HEK293 (cell line): ENCODE measurements around the gene GDPD3.

Experiments
- GLIS2 ChIP-seq: fragments of 450-650 bp; formaldehyde crosslinking; IDR thresholded peaks from 2 replicates; pipeline ENCODE4 v1.5.1; 2016; ENCODE audit warnings: missing biosample characterization, missing genetic modification characterization
- KLF9 ChIP-seq: fragments of 450-650 bp; formaldehyde crosslinking; IDR thresholded peaks from 2 replicates; pipeline ENCODE4 v1.5.1; 2016; ENCODE audit warnings: missing biosample characterization, missing genetic modification characterization, low read depth
- MYNN ChIP-seq: fragments of 450-650 bp; formaldehyde crosslinking; IDR thresholded peaks from 2 replicates; pipeline ENCODE4 v1.5.1; 2016; ENCODE audit warnings: missing biosample characterization, missing genetic modification characterization, borderline replicate concordance
- SCRT1 ChIP-seq: fragments of 450-650 bp; formaldehyde crosslinking; IDR thresholded peaks from 2 replicates; pipeline ENCODE4 v1.5.1; 2016; ENCODE audit warnings: missing biosample characterization, missing genetic modification characterization, borderline replicate concordance
- SP7 ChIP-seq: fragments of 450-650 bp; formaldehyde crosslinking; IDR thresholded peaks from 2 replicates; pipeline ENCODE4 v1.5.1; 2016; ENCODE audit warnings: missing biosample characterization, missing genetic modification characterization
- TCF7L2 ChIP-seq: IDR thresholded peaks from 2 replicates; pipeline ENCODE4 v1.6.1; 2011; ENCODE audit warnings: low read depth, mild to moderate bottlenecking, inconsistent platforms, low read length, moderate library complexity, borderline replicate concordance
- YY1 ChIP-seq: fragments of 450-650 bp; formaldehyde crosslinking; IDR thresholded peaks from 2 replicates; pipeline ENCODE4 v1.5.1; 2018; ENCODE audit warnings: missing biosample characterization, missing genetic modification characterization
- ZBTB1 ChIP-seq: fragments of 450-650 bp; formaldehyde crosslinking; IDR thresholded peaks from 2 replicates; pipeline ENCODE4 v1.5.1; 2016; ENCODE audit warnings: missing biosample characterization, missing genetic modification characterization
- ZBTB8A ChIP-seq: fragments of 450-650 bp; formaldehyde crosslinking; IDR thresholded peaks from 2 replicates; pipeline ENCODE4 v1.5.1; 2016; ENCODE audit warnings: missing biosample characterization, missing genetic modification characterization
- ZEB2 ChIP-seq: fragments of 450-650 bp; formaldehyde crosslinking; IDR thresholded peaks from 2 replicates; pipeline ENCODE4 v1.5.1; 2016; ENCODE audit warnings: missing biosample characterization, missing genetic modification characterization
- ZFP69B ChIP-seq: fragments of 450-650 bp; formaldehyde crosslinking; IDR thresholded peaks from 2 replicates; pipeline ENCODE4 v1.5.1; 2016; ENCODE audit warnings: missing biosample characterization, missing genetic modification characterization
- ZNF114 ChIP-seq: fragments of 450-650 bp; formaldehyde crosslinking; IDR thresholded peaks from 2 replicates; pipeline ENCODE4 v1.5.0; 2017; ENCODE audit warnings: missing biosample characterization, missing genetic modification characterization
- ZNF274 ChIP-seq, 2 experiments: fragments of 200-500 bp in 1 of 2; fragments of 450-650 bp in 1 of 2; sonication (Bioruptor generic) in 1 of 2; formaldehyde crosslinking in 1 of 2; IDR thresholded peaks; 2 replicates each; pipeline versions ENCODE4 v1.5.1 to v1.6.1; 2014 to 2016; ENCODE audit warnings: borderline replicate concordance in 1 of 2, inconsistent platforms in 1 of 2, low read length in 1 of 2, missing biosample characterization in 1 of 2, missing genetic modification characterization in 1 of 2
- ZNF394 ChIP-seq: fragments of 450-650 bp; formaldehyde crosslinking; IDR thresholded peaks from 2 replicates; pipeline ENCODE4 v1.5.1; 2016; ENCODE audit warnings: missing biosample characterization, missing genetic modification characterization, mild to moderate bottlenecking, moderate library complexity, borderline replicate concordance
- ZNF416 ChIP-seq: fragments of 450-650 bp; formaldehyde crosslinking; IDR thresholded peaks from 2 replicates; pipeline ENCODE4 v1.5.1; 2016; ENCODE audit warnings: missing biosample characterization, missing genetic modification characterization
- ZNF600 ChIP-seq: fragments of 450-650 bp; formaldehyde crosslinking; IDR thresholded peaks from 2 replicates; pipeline ENCODE4 v1.5.1; 2016; ENCODE audit warnings: missing biosample characterization, missing genetic modification characterization
- ZNF610 ChIP-seq: fragments of 450-650 bp; formaldehyde crosslinking; IDR thresholded peaks from 2 replicates; pipeline ENCODE4 v1.5.1; 2016; ENCODE audit warnings: missing biosample characterization, missing genetic modification characterization, borderline replicate concordance
- ZNF623 ChIP-seq: fragments of 450-650 bp; formaldehyde crosslinking; IDR thresholded peaks from 2 replicates; pipeline ENCODE4 v1.5.1; 2016; ENCODE audit warnings: missing biosample characterization, missing genetic modification characterization
- ZNF76 ChIP-seq: fragments of 450-650 bp; formaldehyde crosslinking; IDR thresholded peaks from 2 replicates; pipeline ENCODE4; 2016; ENCODE audit warnings: low read depth, missing biosample characterization, missing genetic modification characterization, borderline replicate concordance
- TF ChIP-seq, protein P1 (sequence below): fragments of 450-650 bp; formaldehyde crosslinking; IDR thresholded peaks from 2 replicates; pipeline ENCODE4 v1.5.1; 2016; ENCODE audit warnings: missing biosample characterization, missing genetic modification characterization, borderline replicate concordance
- TF ChIP-seq, protein P2 (sequence below): fragments of 450-650 bp; formaldehyde crosslinking; IDR thresholded peaks from 2 replicates; pipeline ENCODE4 v1.5.1; 2016; ENCODE audit warnings: missing biosample characterization, missing genetic modification characterization
- TF ChIP-seq, protein P3 (sequence below): fragments of 450-650 bp; formaldehyde crosslinking; IDR thresholded peaks from 2 replicates; pipeline ENCODE4 v1.5.1; 2016; ENCODE audit warnings: missing biosample characterization, missing genetic modification characterization
- TF ChIP-seq, protein P4 (sequence below): fragments of 450-650 bp; formaldehyde crosslinking; IDR thresholded peaks from 2 replicates; pipeline ENCODE4 v1.5.1; 2016; ENCODE audit warnings: missing biosample characterization, missing genetic modification characterization
- TF ChIP-seq, protein P5 (sequence below): fragments of 450-650 bp; IDR thresholded peaks from 2 replicates; pipeline ENCODE4 v1.5.1; 2018; ENCODE audit warnings: missing biosample characterization, mild to moderate bottlenecking, missing genetic modification characterization
- TF ChIP-seq, protein P6 (sequence below): sonication (generic); formaldehyde crosslinking; IDR thresholded peaks from 2 replicates; pipeline ENCODE4 v1.8.1; 2022; ENCODE audit warnings: mild to moderate bottlenecking, moderate library complexity, missing genetic modification reagents

GDPD3 gene

DNA sequence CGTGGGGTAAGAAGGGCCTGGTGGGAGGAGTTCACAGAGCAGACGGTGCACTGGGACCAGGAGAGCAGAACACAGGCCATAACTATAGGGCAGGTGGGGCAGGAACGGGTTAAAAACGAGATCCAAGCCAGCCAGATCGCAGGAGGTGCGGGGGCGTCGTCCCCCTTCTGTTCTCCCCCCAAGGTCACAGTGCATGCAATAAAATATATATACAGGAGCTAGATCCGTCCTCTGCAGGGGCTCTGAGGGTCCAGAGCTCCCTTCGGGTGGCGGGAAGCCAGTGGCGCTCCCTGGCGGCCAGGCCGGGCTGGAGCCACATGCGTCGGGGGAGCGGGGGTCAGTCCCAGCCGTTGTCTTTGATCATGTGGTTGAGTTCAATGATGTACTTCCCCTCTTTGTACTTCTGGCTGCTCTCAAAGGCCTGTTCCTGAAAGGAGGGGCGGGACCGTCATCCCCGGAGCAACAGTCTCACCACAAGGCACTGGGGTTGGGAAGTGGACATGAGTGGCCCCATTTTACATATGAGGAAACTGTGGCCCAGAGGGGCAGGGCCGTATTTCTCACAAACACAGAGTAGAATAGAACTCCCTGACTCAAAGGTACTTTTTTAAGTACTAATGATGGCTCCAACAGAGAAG lies 20.8 kb downstream of the GDPD3 start (continued):
- TF ChIP-seq SCRT1 (tag by site-specific recombination) = 0 out of 2 replicates have a peak, but pooled peaks have one; percentile 7
- TF ChIP-seq MYNN (tag by site-specific recombination) = no peak
- peak; percentile 73 for TF ChIP-seq ZNF600 (tag by site-specific recombination)
- TF ChIP-seq YY1 (tag by site-specific recombination) = peak; percentile 50
- 0 out of 2 replicates have a peak, but pooled peaks have one; percentile 77 for TF ChIP-seq ZEB2 (tag by site-specific recombination)
- no peak for TF ChIP-seq ZNF274 (IDR thresholded peaks at IDR 0.05; ENCODE audit: low read length)
- no peak for TF ChIP-seq ZNF274 (tag by site-specific recombination; IDR thresholded peaks at IDR 0.05; ENCODE audit: borderline replicate concordance)
- TF ChIP-seq SP7 (tag by site-specific recombination) = peak; percentile 73
- TF ChIP-seq, protein P1, sequence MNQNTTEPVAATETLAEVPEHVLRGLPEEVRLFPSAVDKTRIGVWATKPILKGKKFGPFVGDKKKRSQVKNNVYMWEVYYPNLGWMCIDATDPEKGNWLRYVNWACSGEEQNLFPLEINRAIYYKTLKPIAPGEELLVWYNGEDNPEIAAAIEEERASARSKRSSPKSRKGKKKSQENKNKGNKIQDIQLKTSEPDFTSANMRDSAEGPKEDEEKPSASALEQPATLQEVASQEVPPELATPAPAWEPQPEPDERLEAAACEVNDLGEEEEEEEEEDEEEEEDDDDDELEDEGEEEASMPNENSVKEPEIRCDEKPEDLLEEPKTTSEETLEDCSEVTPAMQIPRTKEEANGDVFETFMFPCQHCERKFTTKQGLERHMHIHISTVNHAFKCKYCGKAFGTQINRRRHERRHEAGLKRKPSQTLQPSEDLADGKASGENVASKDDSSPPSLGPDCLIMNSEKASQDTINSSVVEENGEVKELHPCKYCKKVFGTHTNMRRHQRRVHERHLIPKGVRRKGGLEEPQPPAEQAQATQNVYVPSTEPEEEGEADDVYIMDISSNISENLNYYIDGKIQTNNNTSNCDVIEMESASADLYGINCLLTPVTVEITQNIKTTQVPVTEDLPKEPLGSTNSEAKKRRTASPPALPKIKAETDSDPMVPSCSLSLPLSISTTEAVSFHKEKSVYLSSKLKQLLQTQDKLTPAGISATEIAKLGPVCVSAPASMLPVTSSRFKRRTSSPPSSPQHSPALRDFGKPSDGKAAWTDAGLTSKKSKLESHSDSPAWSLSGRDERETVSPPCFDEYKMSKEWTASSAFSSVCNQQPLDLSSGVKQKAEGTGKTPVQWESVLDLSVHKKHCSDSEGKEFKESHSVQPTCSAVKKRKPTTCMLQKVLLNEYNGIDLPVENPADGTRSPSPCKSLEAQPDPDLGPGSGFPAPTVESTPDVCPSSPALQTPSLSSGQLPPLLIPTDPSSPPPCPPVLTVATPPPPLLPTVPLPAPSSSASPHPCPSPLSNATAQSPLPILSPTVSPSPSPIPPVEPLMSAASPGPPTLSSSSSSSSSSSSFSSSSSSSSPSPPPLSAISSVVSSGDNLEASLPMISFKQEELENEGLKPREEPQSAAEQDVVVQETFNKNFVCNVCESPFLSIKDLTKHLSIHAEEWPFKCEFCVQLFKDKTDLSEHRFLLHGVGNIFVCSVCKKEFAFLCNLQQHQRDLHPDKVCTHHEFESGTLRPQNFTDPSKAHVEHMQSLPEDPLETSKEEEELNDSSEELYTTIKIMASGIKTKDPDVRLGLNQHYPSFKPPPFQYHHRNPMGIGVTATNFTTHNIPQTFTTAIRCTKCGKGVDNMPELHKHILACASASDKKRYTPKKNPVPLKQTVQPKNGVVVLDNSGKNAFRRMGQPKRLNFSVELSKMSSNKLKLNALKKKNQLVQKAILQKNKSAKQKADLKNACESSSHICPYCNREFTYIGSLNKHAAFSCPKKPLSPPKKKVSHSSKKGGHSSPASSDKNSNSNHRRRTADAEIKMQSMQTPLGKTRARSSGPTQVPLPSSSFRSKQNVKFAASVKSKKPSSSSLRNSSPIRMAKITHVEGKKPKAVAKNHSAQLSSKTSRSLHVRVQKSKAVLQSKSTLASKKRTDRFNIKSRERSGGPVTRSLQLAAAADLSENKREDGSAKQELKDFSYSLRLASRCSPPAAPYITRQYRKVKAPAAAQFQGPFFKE (tag by site-specific recombination) = no peak
- no peak for TF ChIP-seq ZNF114 (tag by site-specific recombination)
- no peak for TF ChIP-seq ZNF416 (tag by site-specific recombination)
- TF ChIP-seq KLF9 = peak; percentile 46; the same call in 1 of the 2 replicates
- TF ChIP-seq ZBTB8A = peak; percentile 56
- no peak; the same call in 1 of the 2 replicates for TF ChIP-seq ZFP69B (tag by site-specific recombination)
- TF ChIP-seq, protein P2, sequence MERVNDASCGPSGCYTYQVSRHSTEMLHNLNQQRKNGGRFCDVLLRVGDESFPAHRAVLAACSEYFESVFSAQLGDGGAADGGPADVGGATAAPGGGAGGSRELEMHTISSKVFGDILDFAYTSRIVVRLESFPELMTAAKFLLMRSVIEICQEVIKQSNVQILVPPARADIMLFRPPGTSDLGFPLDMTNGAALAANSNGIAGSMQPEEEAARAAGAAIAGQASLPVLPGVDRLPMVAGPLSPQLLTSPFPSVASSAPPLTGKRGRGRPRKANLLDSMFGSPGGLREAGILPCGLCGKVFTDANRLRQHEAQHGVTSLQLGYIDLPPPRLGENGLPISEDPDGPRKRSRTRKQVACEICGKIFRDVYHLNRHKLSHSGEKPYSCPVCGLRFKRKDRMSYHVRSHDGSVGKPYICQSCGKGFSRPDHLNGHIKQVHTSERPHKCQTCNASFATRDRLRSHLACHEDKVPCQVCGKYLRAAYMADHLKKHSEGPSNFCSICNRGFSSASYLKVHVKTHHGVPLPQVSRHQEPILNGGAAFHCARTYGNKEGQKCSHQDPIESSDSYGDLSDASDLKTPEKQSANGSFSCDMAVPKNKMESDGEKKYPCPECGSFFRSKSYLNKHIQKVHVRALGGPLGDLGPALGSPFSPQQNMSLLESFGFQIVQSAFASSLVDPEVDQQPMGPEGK (tag by site-specific recombination) = peak; percentile 95
- TF ChIP-seq TCF7L2 = 0 out of 2 replicates have a peak, but pooled peaks have one; percentile 70
- TF ChIP-seq, protein P3, sequence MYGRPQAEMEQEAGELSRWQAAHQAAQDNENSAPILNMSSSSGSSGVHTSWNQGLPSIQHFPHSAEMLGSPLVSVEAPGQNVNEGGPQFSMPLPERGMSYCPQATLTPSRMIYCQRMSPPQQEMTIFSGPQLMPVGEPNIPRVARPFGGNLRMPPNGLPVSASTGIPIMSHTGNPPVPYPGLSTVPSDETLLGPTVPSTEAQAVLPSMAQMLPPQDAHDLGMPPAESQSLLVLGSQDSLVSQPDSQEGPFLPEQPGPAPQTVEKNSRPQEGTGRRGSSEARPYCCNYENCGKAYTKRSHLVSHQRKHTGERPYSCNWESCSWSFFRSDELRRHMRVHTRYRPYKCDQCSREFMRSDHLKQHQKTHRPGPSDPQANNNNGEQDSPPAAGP (tag by site-specific recombination) = peak; percentile 49; the same call in 1 of the 2 replicates
- TF ChIP-seq, protein P4, sequence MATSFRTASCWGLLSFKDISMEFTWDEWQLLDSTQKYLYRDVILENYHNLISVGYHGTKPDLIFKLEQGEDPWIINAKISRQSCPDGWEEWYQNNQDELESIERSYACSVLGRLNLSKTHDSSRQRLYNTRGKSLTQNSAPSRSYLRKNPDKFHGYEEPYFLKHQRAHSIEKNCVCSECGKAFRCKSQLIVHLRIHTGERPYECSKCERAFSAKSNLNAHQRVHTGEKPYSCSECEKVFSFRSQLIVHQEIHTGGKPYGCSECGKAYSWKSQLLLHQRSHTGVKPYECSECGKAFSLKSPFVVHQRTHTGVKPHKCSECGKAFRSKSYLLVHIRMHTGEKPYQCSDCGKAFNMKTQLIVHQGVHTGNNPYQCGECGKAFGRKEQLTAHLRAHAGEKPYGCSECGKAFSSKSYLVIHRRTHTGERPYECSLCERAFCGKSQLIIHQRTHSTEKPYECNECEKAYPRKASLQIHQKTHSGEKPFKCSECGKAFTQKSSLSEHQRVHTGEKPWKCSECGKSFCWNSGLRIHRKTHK (tag by site-specific recombination) = no peak
- TF ChIP-seq ZNF394 (tag by site-specific recombination) = 0 out of 2 replicates have a peak, but pooled peaks have one; percentile 64
- TF ChIP-seq, protein P5, sequence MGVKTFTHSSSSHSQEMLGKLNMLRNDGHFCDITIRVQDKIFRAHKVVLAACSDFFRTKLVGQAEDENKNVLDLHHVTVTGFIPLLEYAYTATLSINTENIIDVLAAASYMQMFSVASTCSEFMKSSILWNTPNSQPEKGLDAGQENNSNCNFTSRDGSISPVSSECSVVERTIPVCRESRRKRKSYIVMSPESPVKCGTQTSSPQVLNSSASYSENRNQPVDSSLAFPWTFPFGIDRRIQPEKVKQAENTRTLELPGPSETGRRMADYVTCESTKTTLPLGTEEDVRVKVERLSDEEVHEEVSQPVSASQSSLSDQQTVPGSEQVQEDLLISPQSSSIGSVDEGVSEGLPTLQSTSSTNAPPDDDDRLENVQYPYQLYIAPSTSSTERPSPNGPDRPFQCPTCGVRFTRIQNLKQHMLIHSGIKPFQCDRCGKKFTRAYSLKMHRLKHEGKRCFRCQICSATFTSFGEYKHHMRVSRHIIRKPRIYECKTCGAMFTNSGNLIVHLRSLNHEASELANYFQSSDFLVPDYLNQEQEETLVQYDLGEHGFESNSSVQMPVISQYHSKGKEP = peak; percentile 69; the same call in 1 of the 2 replicates
- peak; percentile 90 for TF ChIP-seq ZNF623 (tag by site-specific recombination)
- peak; percentile 12; the same call in 1 of the 2 replicates for TF ChIP-seq ZBTB1 (tag by site-specific recombination)
- TF ChIP-seq GLIS2 = peak; percentile 71
- TF ChIP-seq ZNF76 (tag by site-specific recombination) = peak; percentile 41; the same call in 1 of the 2 replicates
- TF ChIP-seq, protein P6, sequence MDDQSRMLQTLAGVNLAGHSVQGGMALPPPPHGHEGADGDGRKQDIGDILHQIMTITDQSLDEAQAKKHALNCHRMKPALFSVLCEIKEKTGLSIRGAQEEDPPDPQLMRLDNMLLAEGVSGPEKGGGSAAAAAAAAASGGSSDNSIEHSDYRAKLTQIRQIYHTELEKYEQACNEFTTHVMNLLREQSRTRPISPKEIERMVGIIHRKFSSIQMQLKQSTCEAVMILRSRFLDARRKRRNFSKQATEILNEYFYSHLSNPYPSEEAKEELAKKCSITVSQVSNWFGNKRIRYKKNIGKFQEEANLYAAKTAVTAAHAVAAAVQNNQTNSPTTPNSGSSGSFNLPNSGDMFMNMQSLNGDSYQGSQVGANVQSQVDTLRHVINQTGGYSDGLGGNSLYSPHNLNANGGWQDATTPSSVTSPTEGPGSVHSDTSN = no peak
- TF ChIP-seq ZNF610 = 0 out of 2 replicates have a peak, but pooled peaks have one; percentile 8
